Psoas muscle (tissue), 8 donors: ENCODE results near the gene CDK5R1. TPM values are rescaled to one million over a fixed set of nuclear protein-coding genes. Genes with fewer than 3 reads are reported as not detected.
"Not testable (repeated sequence)": the region's sequence is repeated elsewhere in the genome, so short reads cannot be mapped to it uniquely, and the experiment has no call there.

Experiments
- ATAC-seq, 4 donors: fragments of 200-7000 bp; cut with Tn5 transposase; one replicate each; pipeline ENCODE4 v1.9.1; 2020; ENCODE audit warnings: moderate library complexity in 3 of 4, mild to moderate bottlenecking in 2 of 4
- DNase-seq, 2 donors: peaks; one replicate each; pipeline ENCODE4 v3.0.0-alpha.2; 2020
- H3K27ac ChIP-seq: fragments of 200-600 bp; one replicate; pipeline ENCODE4 v1.8.0; 2022
- H3K27me3 ChIP-seq, 3 donors: fragments of 200-600 bp in 1 of 3; one replicate each; pipeline versions ENCODE4 v1.6.1 to v1.8.0; 2013 to 2022; ENCODE audit warnings: low read length in 2 of 3, mild to moderate bottlenecking in 2 of 3, moderate library complexity in 1 of 3; ENCODE audit not compliant: insufficient read depth in 3 of 3
- H3K36me3 ChIP-seq, 2 donors: fragments of 200-600 bp in 1 of 2; one replicate each; pipeline versions ENCODE4 v1.6.1 to v1.8.0; 2013 to 2022; ENCODE audit warnings: low read depth in 1 of 2, mild to moderate bottlenecking in 1 of 2, moderate library complexity in 1 of 2; ENCODE audit not compliant: insufficient read depth in 1 of 2
- H3K4me1 ChIP-seq: fragments of 200-600 bp; one replicate; pipeline ENCODE4 v1.8.0; 2022
- H3K4me3 ChIP-seq: fragments of 200-600 bp; one replicate; pipeline ENCODE4 v1.8.0; 2022; ENCODE audit warnings: mild to moderate bottlenecking
- H3K9me3 ChIP-seq: fragments of 200-600 bp; one replicate; pipeline ENCODE4 v1.8.0; 2022
- CTCF ChIP-seq: fragments of 200-600 bp; IDR thresholded peaks from one replicate; pipeline ENCODE4 v1.8.0; 2022; ENCODE audit warnings: antibody characterized with exemption
- WGBS, 3 donors: extraction: QIAGEN DNeasy Blood & Tissue Kit; methylation state at CpG; one replicate each; pipeline versions ENCODE4 v1.1.6 to v1.1.7; 2013; 5-methylcytosine and 5-hydroxymethylcytosine counted together
- intact Hi-C, 2 donors: fragments of 100-400 bp; cut with DNase I; formaldehyde crosslinking; loops; one replicate each; pipeline versions ENCODE4 v1.11.0 to v1.14.2; 2022
- polyA plus RNA-seq, 3 donors: library from polyadenylated mRNA; stranded (reverse); fragments of 200-250 nt; gene quantifications; one replicate each; pipeline ENCODE4 v1.2.3, GENCODE V29; 2013
- total RNA-seq, 4 donors: library from RNA; stranded (reverse); fragmentation: NEBNext Ultra II Directional in 2 of 4; extraction: Animal tissue kit (Norgen Biotek cat#: 25700) in 2 of 4; gene quantifications; one replicate each; pipeline versions ENCODE4 v1.2.1 to v1.2.4, GENCODE V29; 2021 to 2023
- donor health status: healthy with polysubstance abuse.
- donor health status: DM: no; HTN: no; CAD: no; lungs with moderate emphysema.
- donor health status: Bipolar disorder and iron deficiency.
- donor health status: healthy.
- donor health status: DM: yes; HTN: yes; CAD: no.
- donor health status: DM: no; HTN: no; CAD: no.
- donor health status: DM: no; HTN: no; CAD: no.
- donor health status: DM: yes; HTN: yes; CAD: no.

The CDK5R1 gene
- total and polyA plus RNA-seq, 7 donors = 0.44 to 5.2 (median 2.0) TPM

- no peak for TF ChIP-seq CTCF
- intact Hi-C loops = no loop called here
- ATAC-seq (no peak), DNase-seq (no peak)
- Histone ChIP-seq H3K9me3 (no peaks in the 10 kb centered on the region), H3K27ac (no peak overlapping the region), H3K4me1 (peaks cover 21% of the 10 kb centered on the region), H3K4me3 (peak overlapping the region; percentile 98), H3K27me3 (no peaks in the 10 kb centered on the region), H3K36me3 (peaks cover 13 to 53% of the 10 kb centered on the region in 2 donors)
- WGBS, 3 donors = 63 to 76% (median 71%) methylated on average over 2 of the region's 2 CpGs
Measured at GRCh38 chr17:32446949-32447348, 39.8 kb upstream of the CDK5R1 start.

GRCh38 chr17:32449963-32450362, 36.8 kb upstream of the CDK5R1 start:
- no peak for DNase-seq
- peaks cover 18 to 84% of the 10 kb centered on the region in 2 donors for H3K36me3 ChIP-seq
- intact Hi-C loops = no loop called here

GRCh38 chr17:32450379-32450778, 36.4 kb upstream of the CDK5R1 start:
- intact Hi-C loops, DNase-seq, H3K9me3 ChIP-seq, ATAC-seq, H3K27me3 ChIP-seq, H3K4me3 ChIP-seq, H3K27ac ChIP-seq: not testable (repeated sequence)
- H3K4me1 ChIP-seq = peaks cover 40% of the 10 kb centered on the region
- 81 to 88% (median 88%) methylated on average over 6 of the region's 6 CpGs for WGBS, 3 donors
- peaks cover 20 to 88% of the 10 kb centered on the region in 2 donors for H3K36me3 ChIP-seq

More at GRCh38 chr17:32449963-32450362, 36.8 kb upstream of the CDK5R1 start:
- H3K4me1 ChIP-seq = peaks cover 40% of the 10 kb centered on the region
- H3K27me3 ChIP-seq = no peaks in the 10 kb centered on the region
- WGBS, 3 donors = 90 to 94% (median 92%) methylated on average over 5 of the region's 5 CpGs
- no peak for TF ChIP-seq CTCF
- no peak for ATAC-seq
- no peak overlapping the region for H3K27ac ChIP-seq
- no peaks in the 10 kb centered on the region for H3K9me3 ChIP-seq
- no peak overlapping the region for H3K4me3 ChIP-seq

GRCh38 chr17:32451879-32452278, 34.9 kb upstream of the CDK5R1 start:
- no peak overlapping the region for H3K4me3 ChIP-seq
- H3K36me3 ChIP-seq = peaks cover 20 to 100% of the 10 kb centered on the region in 2 donors
- WGBS, 3 donors = 76 to 98% (median 77%) methylated on average over 2 of the region's 2 CpGs
- no peak for DNase-seq
- peaks cover 30% of the 10 kb centered on the region for H3K4me1 ChIP-seq
- H3K27me3 ChIP-seq = no peaks in the 10 kb centered on the region
- ATAC-seq = no peak
- TF ChIP-seq CTCF = no peak
- H3K9me3 ChIP-seq = no peaks in the 10 kb centered on the region
- H3K27ac ChIP-seq = no peak overlapping the region
- intact Hi-C loops = no loop called here

GRCh38 chr17:32452281-32452680, 34.5 kb upstream of the CDK5R1 start:
- Histone ChIP-seq H3K27me3 (no peaks in the 10 kb centered on the region), H3K4me3 (no peak overlapping the region), H3K27ac (no peak overlapping the region), H3K9me3 (no peaks in the 10 kb centered on the region), H3K4me1 (peaks cover 26% of the 10 kb centered on the region), H3K36me3 (peaks cover 22 to 100% of the 10 kb centered on the region in 2 donors)
- no peak for TF ChIP-seq CTCF
- ATAC-seq (peak in 1 of 4 donors; percentile 39), DNase-seq (no peak)
- WGBS, 3 donors = 74 to 85% (median 85%) methylated on average over 1 of the region's 1 CpG
- intact Hi-C loops = no loop called here
